B cell (primary cell): Measurements from ENCODE around the gene SOX8. TPM values are rescaled to one million over a fixed set of nuclear protein-coding genes. Genes with fewer than 3 reads are reported as not detected.

Experiments
- ATAC-seq: fragments of 200-7000 bp; cut with Tn5 transposase; one replicate; pipeline ENCODE4 v1.10.0; 2021; ENCODE audit warnings: low read depth, mild to moderate bottlenecking, moderate number of reproducible peaks, moderate library complexity
- CTCF ChIA-PET: fragments of 350-600 bp; sonication (Branson Sonifier 250); formaldehyde crosslinking; loops from one replicate; lab custom pipeline; 2021; ENCODE audit warnings: antibody characterized with exemption, inconsistent platforms; lab: Charles Lee
- POLR2A ChIA-PET: fragments of 350-600 bp; sonication (Branson Sonifier 250); formaldehyde crosslinking; loops from one replicate; lab custom pipeline; 2021; ENCODE audit warnings: antibody characterized with exemption; lab: Charles Lee
- DNase-seq: peaks from one replicate; pipeline ENCODE4 v3.0.0; 2013
- H2AFZ ChIP-seq: 2 replicates; pipeline ENCODE4 v1.6.1; 2012; ENCODE audit warnings: mild to moderate bottlenecking, low read depth, low read length; ENCODE audit not compliant: insufficient read depth, poor library complexity, severe bottlenecking
- H3K27ac ChIP-seq, 2 donors: 1 replicate in 1 of 2; 2 replicates in 1 of 2; pipeline ENCODE4 v1.5.1; 2012 to 2013; ENCODE audit warnings: low read length in 2 of 2, mild to moderate bottlenecking in 2 of 2, moderate library complexity in 1 of 2
- H3K27me3 ChIP-seq, 4 experiments: fragments of 200-600 bp in 1 of 4; sonication (generic) in 1 of 4; replicated peaks in 1 of 4; 1 replicate in 2 of 4; 2 replicates in 2 of 4; pipeline versions ENCODE4 v1.6.1 to v1.7.0; 2013 to 2016; ENCODE audit warnings: low read length in 3 of 4, mild to moderate bottlenecking in 2 of 4, mixed read lengths in 1 of 4, moderate library complexity in 1 of 4; ENCODE audit not compliant: insufficient read depth in 4 of 4, control insufficient read depth in 3 of 4; ENCODE audit errors: control extremely low read depth in 1 of 4
- H3K36me3 ChIP-seq, 2 experiments: replicated peaks in 1 of 2; 1 replicate in 1 of 2; 2 replicates in 1 of 2; pipeline versions ENCODE4 v1.6.1 to v1.7.1; 2013; ENCODE audit warnings: low read length in 1 of 2; ENCODE audit not compliant: insufficient read depth in 2 of 2, control insufficient read depth in 1 of 2; ENCODE audit errors: control extremely low read depth in 1 of 2, extremely low read depth in 1 of 2
- H3K4me1 ChIP-seq, 2 donors: fragments of 200-600 bp in 1 of 2; sonication (generic) in 1 of 2; 1 replicate in 1 of 2; 2 replicates in 1 of 2; pipeline versions ENCODE4 v1.5.1 to v1.6.1; 2013 to 2017; ENCODE audit warnings: low read length in 2 of 2; ENCODE audit not compliant: control insufficient read depth in 2 of 2, insufficient read depth in 2 of 2
- H3K4me2 ChIP-seq: replicated peaks from 2 replicates; pipeline ENCODE3; 2012; ENCODE audit warnings: mild to moderate bottlenecking, low read depth, low read length; ENCODE audit not compliant: poor library complexity, severe bottlenecking
- H3K4me3 ChIP-seq, 5 experiments: fragments of 200-600 bp in 1 of 5; sonication (generic) in 1 of 5; 1 replicate in 3 of 5; 2 replicates in 2 of 5; pipeline versions ENCODE4 v1.5.1 to v1.7.0; 2011 to 2016; ENCODE audit warnings: low read length in 4 of 5, mild to moderate bottlenecking in 4 of 5, low read depth in 2 of 5, control low read depth in 1 of 5, moderate library complexity in 1 of 5; ENCODE audit not compliant: insufficient read depth in 1 of 5; ENCODE audit errors: control extremely low read depth in 1 of 5, extremely low read depth in 1 of 5
- H3K79me2 ChIP-seq: fragments of 200-600 bp; sonication (generic); one replicate; pipeline ENCODE4 v1.6.0; 2016; ENCODE audit warnings: low read length; ENCODE audit not compliant: control insufficient read depth, insufficient read depth
- H3K9ac ChIP-seq: fragments of 200-600 bp; sonication (generic); 2 replicates; pipeline ENCODE4 v1.6.1; 2017; ENCODE audit warnings: mild to moderate bottlenecking, low read length, moderate library complexity
- H3K9me3 ChIP-seq, 3 donors: one replicate each; pipeline versions ENCODE4 v1.6.1 to v1.7.1; 2013; ENCODE audit warnings: low read length in 2 of 3; ENCODE audit not compliant: control insufficient read depth in 2 of 3, insufficient read depth in 1 of 3; ENCODE audit errors: control extremely low read depth in 1 of 3
- H4K20me1 ChIP-seq: 2 replicates; pipeline ENCODE4 v1.6.0; 2012; ENCODE audit warnings: mild to moderate bottlenecking, low read length; ENCODE audit not compliant: insufficient read depth, control insufficient read depth, poor library complexity, severe bottlenecking
- H3K27ac Mint-ChIP-seq: one replicate; pipeline ENCODE4 v1.8.0; 2021; ENCODE audit warnings: mixed read lengths
- H3K27me3 Mint-ChIP-seq: one replicate; pipeline ENCODE4 v1.8.0; 2021; ENCODE audit warnings: mixed read lengths
- H3K4me1 Mint-ChIP-seq: one replicate; pipeline ENCODE4 v1.8.0; 2021; ENCODE audit warnings: mixed read lengths
- H3K4me3 Mint-ChIP-seq: one replicate; pipeline ENCODE4 v1.8.0; 2021; ENCODE audit warnings: mixed read lengths
- H3K9me3 Mint-ChIP-seq: one replicate; pipeline ENCODE4 v1.8.0; 2022; ENCODE audit warnings: mixed read lengths; ENCODE audit not compliant: insufficient read depth
- EZH2 ChIP-seq: IDR thresholded peaks from 2 replicates; pipeline ENCODE4 v1.6.1; 2012; ENCODE audit warnings: borderline replicate concordance, low read depth, mild to moderate bottlenecking, moderate library complexity, low read length; ENCODE audit not compliant: insufficient read depth, poor library complexity, severe bottlenecking
- WGBS: methylation state at CpG from one replicate; pipeline ENCODE4 v1.1.5; 2013; ENCODE audit warnings: missing lambda C conversion rate; ENCODE audit not compliant: insufficient coverage; 5-methylcytosine and 5-hydroxymethylcytosine counted together
- intact Hi-C: fragments of 100-400 bp; cut with micrococcal nuclease; formaldehyde crosslinking; loops from one replicate; pipeline ENCODE4 v1.10.0; 2022
- polyA plus RNA-seq: library from polyadenylated mRNA; depleted of rRNA; stranded (reverse); fragments of >200 nt; gene quantifications from 2 replicates; pipeline ENCODE4 v1.2.3, GENCODE V29; 2012
- total RNA-seq, 2 donors: library from RNA; stranded (reverse); fragments of 120-200 nt in 1 of 2; gene quantifications; 1 replicate in 1 of 2; 2 replicates in 1 of 2; pipeline versions ENCODE4 v1.2.3 to v1.2.4, GENCODE V29; 2013 to 2022
- TF ChIP-seq, protein P1 (sequence below): fragments of 200-600 bp; IDR thresholded peaks from one replicate; pipeline ENCODE4 v1.8.0; 2022; ENCODE audit warnings: antibody characterized with exemption, mild to moderate bottlenecking

The SOX8 gene
- total and polyA plus RNA-seq, 2 donors (not counting 1 experiment from before 2014, with no cell fraction given): 0.03 to 1.2 TPM

DNA sequence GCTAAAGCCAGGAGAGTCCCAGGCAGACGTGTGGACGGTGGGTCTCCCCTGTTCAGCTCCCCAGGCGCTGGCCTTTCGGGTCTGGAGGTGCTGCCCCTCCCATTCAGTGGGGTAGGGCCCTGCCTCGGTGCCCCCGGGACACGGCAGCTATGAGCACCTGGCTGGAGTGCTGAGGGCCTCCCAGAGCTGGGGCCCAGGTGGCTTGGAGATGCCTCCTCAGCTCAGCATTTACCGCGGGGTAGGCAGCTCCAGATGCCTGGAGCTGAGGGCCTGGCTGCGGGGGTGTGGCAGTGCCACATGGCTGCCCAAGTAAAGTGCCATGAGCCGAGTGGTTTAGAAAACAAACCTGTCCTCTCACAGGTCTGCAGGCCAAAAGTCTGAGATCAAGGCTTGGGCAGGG, 19.5 kb downstream of the SOX8 start:
- H3K9me3 ChIP-seq: peaks cover 0 to 30% (median 0%) of the 10 kb centered on the region in 3 donors
- peaks cover 10% of the 10 kb centered on the region for H3K27me3 Mint-ChIP-seq
- H2AFZ ChIP-seq: no peak overlapping the region
- H3K4me2 ChIP-seq: no peak overlapping the region
- no peaks in the 10 kb centered on the region for H4K20me1 ChIP-seq
- CTCF ChIA-PET: no interaction called here
- no peaks in the 10 kb centered on the region for H3K79me2 ChIP-seq
- H3K27me3 ChIP-seq: peaks cover 0 to 36% (median 4%) of the 10 kb centered on the region in 4 experiments
- H3K27ac ChIP-seq: no peak overlapping the region
- TF ChIP-seq EZH2: no peak
- TF ChIP-seq, protein P1, sequence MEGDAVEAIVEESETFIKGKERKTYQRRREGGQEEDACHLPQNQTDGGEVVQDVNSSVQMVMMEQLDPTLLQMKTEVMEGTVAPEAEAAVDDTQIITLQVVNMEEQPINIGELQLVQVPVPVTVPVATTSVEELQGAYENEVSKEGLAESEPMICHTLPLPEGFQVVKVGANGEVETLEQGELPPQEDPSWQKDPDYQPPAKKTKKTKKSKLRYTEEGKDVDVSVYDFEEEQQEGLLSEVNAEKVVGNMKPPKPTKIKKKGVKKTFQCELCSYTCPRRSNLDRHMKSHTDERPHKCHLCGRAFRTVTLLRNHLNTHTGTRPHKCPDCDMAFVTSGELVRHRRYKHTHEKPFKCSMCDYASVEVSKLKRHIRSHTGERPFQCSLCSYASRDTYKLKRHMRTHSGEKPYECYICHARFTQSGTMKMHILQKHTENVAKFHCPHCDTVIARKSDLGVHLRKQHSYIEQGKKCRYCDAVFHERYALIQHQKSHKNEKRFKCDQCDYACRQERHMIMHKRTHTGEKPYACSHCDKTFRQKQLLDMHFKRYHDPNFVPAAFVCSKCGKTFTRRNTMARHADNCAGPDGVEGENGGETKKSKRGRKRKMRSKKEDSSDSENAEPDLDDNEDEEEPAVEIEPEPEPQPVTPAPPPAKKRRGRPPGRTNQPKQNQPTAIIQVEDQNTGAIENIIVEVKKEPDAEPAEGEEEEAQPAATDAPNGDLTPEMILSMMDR: no peak
- DNase-seq (no peak), ATAC-seq (no peak)
- intact Hi-C loops: no loop called here
- WGBS: 84% methylated on average over 11 of the region's 11 CpGs
- peaks cover 4 to 7% of the 10 kb centered on the region in 2 donors for H3K4me1 ChIP-seq
- POLR2A ChIA-PET: no interaction called here
- H3K27ac Mint-ChIP-seq: no peak overlapping the region
- no peak overlapping the region for H3K4me3 ChIP-seq
- no peaks in the 10 kb centered on the region for H3K9me3 Mint-ChIP-seq
- no peaks in the 10 kb centered on the region for H3K4me1 Mint-ChIP-seq
- H3K4me3 Mint-ChIP-seq: no peak overlapping the region
- H3K9ac ChIP-seq: no peak overlapping the region
- H3K36me3 ChIP-seq: no peaks in the 10 kb centered on the region

DNA sequence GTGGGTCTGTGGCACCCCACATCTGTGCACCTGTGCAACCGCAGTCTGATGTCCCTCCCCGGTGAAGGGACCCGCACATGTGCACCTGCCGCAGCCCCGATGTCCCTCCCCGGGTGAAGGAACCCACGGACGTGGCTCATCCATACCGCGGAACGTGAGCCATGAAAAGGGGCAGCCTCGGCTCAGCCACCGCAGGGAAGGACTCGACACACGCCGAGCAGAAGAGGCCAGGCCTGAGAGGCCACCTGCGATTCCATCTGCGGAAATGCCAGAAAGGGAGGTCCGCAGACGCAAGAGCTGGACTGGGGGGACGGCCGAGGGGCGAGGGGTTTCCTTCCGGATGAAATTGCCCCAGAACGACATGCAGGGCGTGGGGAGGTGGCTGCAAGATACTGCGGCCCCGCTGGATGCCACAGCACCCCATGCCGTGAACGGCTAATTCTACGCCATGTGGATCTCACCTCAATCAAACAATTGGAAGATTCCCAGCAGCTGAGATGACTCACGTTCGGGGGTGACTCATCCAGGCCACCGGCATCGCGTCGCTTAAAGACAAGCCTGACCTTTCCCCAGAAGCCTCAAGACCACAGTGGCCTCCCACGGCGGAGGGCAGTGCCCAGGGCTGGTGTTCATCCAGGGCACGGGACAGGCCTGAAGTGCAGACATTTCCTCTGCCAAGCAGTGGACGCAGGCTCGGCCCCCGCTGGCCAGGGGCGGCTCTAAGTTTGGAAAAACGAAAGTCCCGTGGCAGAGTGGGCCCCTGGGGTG, 21.0 kb downstream of the SOX8 start:
- intact Hi-C loops: no loop called here
- TF ChIP-seq, protein P1: no peak
- TF ChIP-seq EZH2: no peak
- Histone ChIP-seq H4K20me1 (no peaks in the 10 kb centered on the region), H3K79me2 (no peaks in the 10 kb centered on the region), H2AFZ (no peak overlapping the region), H3K4me1 (peaks cover 2 to 7% of the 10 kb centered on the region in 2 donors), H3K9me3 (peaks cover 0 to 16% (median 0%) of the 10 kb centered on the region in 3 donors), H3K36me3 (no peaks in the 10 kb centered on the region), H3K9ac (no peak overlapping the region), H3K27ac (no peak overlapping the region), H3K4me2 (no peak overlapping the region), H3K4me3 (no peak overlapping the region), H3K27me3 (peaks cover 0 to 21% (median 2%) of the 10 kb centered on the region in 4 experiments)
- no peak overlapping the region for H3K27ac Mint-ChIP-seq
- WGBS: 87% methylated on average over 46 of the region's 46 CpGs
- ChIA-PET CTCF (no interaction called here), POLR2A (no interaction called here)
- H3K9me3 Mint-ChIP-seq: no peaks in the 10 kb centered on the region
- ATAC-seq (no peak), DNase-seq (no peak)
- H3K4me3 Mint-ChIP-seq: no peak overlapping the region
- H3K4me1 Mint-ChIP-seq: no peaks in the 10 kb centered on the region
- H3K27me3 Mint-ChIP-seq: peaks cover 3% of the 10 kb centered on the region
